Esophagus squamous epithelium (tissue), 4 donors: Measurements from ENCODE around the gene OR2A7.
"Not testable (repeated sequence)": the region's sequence is repeated elsewhere in the genome, so short reads cannot be mapped to it uniquely, and the experiment has no call there.

ENCODE experiments used
- CTCF ChIP-seq, 6 experiments: fragments of 450-650 bp in 4 of 6; fragments of 200-600 bp in 2 of 6; sonication (generic) in 2 of 6; IDR thresholded peaks; one replicate each; pipeline ENCODE4 v1.5.1; 2016 to 2019; ENCODE audit warnings: antibody characterized with exemption in 6 of 6, mild to moderate bottlenecking in 4 of 6, moderate library complexity in 4 of 6
- POLR2A ChIP-seq, 4 donors: fragments of 450-650 bp; IDR thresholded peaks; one replicate each; pipeline ENCODE4 v1.6.1; 2017; ENCODE audit warnings: antibody characterized with exemption in 4 of 4, mild to moderate bottlenecking in 4 of 4, moderate library complexity in 3 of 4

- not testable (repeated sequence) for TF ChIP-seq CTCF, POLR2A (IDR thresholded peaks at IDR 0.05)
These were observed 45.1 kb upstream of the OR2A7 start for GRCh38 chr7:144309702-144310101.
